ENCODE results near the gene ANTKMT.

The ANTKMT gene

GRCh38 chr16:673399-673991 lies 47.5 kb upstream of the ANTKMT start:
- TF ChIP-seq MAX (IDR thresholded peaks at IDR 0.05) (no peak), ZBTB7A (IDR thresholded peaks at IDR 0.05; ENCODE audit: low read depth) (0 out of 2 replicates have a peak, but pooled peaks have one; percentile 39)

DNA sequence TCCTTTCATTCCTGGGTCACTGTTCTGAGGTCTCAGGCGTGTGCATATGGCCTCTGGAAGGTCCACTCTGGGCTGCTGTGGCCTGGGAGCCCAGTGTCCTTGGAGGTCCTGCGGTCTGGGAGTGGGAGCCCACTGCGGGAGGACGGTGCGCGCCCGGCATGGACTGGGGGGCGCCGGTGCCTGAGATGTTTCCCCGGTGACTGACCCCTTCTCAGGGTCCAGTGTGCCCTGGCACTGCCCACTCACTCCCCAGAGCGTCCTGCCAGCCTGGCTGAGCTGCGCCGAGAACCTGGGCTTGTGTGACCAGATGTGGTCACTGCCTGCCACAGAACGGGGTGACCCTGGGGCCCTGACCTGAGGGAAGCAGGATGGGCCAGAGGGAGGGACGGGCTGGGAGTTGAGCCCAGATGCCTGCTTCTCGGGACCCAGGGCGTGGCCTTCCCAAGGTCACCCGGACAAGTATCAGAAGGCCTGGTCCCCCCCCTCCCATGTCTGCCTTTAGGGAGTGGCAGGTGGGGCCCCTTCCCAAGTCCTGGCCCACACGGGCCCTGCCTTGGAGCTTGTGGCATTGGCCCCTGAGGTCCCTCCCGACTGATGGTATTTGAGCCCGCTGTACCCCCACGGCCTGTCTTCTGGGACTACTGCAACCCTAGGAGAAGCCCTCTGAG lies 46.6 kb upstream of the ANTKMT start:
- TF ChIP-seq MAX (IDR thresholded peaks at IDR 0.05) (no peak), EGR1 (IDR thresholded peaks at IDR 0.05) (no peak), FOXM1 (IDR thresholded peaks at IDR 0.05; ENCODE audit: borderline replicate concordance, low read depth) (no peak), TAF1 (IDR thresholded peaks at IDR 0.05; ENCODE audit: low read depth) (no peak), REST (IDR thresholded peaks at IDR 0.05; ENCODE audit: low read depth) (no peak), CREB1 (IDR thresholded peaks at IDR 0.05; ENCODE audit: low read depth) (no peak), ZBTB7A (IDR thresholded peaks at IDR 0.05; ENCODE audit: low read depth) (no peak), EP300 (IDR thresholded peaks at IDR 0.05; ENCODE audit: borderline replicate concordance) (no peak), CEBPB (IDR thresholded peaks at IDR 0.05) (no peak), TCF12 (IDR thresholded peaks at IDR 0.05; ENCODE audit: low read depth) (no peak)

DNA sequence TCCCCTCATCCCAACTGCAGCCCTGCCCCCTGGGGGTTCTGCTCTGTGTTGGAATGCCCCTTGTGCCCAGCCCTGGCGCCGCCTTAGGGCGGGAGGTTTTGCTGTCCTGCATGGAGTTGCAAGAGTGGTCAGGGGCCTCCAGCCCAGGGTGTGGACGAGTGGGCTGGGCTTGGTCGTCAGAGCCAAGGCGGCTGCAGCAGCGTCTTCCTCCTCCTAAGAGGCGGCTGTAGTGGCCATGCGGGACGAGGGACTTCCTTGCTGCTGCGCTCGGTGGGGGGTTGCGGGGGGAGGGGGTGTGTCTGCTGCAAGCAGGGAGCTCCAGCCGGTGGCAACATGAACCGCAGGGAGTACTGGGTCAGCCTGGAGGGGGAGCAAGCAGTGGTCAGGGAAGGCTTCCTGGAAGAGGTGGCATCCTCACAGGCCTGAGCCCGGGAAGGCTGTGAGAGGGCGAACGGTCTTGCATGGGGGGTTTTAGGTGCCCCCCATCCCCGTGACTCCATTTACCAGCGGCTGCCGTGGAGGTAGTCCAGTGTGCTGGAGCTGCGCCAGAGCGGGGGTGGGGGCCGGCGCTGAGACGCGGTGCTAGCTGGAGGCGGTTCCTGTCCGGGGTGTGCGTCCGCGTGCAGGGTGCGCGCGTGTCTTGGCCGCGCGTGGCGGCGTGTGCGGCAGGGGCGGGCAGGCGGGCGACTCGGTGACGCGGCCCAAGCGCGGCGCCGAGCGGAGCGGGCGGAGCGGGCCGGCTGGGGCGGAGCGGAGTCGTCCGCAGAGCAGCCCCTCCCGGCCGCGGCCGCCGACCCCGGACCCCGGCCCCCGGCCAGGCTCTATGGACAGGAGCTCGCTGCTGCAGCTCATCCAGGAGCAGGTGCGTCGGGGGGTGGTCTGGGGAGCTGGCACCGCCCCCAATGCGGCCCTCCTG lies 45.7 kb upstream of the ANTKMT start, which contains the start of gene RHBDL1:
RHBDL1 (plus strand) TSS at position 704 of the 916 bp plus-strand sequence; CDS start at position 824, 120 bp downstream.
- no peak for TF ChIP-seq MAX (IDR thresholded peaks at IDR 0.05)
- peak; percentile 17; the same call in 1 of the 2 replicates for TF ChIP-seq NFIC (IDR thresholded peaks at IDR 0.05)

DNA sequence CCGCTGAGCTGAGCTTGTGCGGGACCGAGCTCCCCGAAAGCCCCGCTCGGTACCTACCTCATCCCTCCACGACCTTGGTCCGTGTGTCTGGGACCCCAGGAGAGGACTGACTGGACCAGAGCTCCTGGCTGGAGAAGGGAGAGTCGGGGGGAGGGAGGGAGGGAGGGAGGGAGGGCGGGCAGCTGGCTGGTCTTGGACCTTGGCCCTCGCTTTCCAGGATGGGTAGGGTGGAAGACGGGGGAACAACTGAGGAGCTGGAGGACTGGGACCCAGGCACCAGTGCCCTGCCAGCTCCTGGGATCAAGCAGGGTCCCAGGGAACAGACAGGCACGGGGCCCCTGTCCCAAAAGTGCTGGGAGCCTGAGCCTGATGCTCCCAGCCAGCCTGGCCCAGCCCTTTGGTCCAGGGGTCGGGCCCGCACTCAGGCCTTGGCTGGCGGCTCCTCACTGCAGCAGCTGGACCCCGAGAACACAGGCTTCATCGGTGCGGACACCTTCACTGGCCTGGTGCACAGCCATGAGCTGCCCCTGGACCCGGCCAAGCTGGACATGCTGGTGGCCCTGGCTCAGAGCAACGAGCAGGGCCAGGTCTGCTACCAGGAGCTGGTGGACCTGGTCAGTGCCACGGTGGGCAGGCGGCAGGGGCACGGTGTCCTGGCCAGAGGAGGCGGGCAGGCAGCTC lies 44.9 kb upstream of the ANTKMT start:
- TF ChIP-seq CEBPB (IDR thresholded peaks at IDR 0.05) (no peak), CREB1 (IDR thresholded peaks at IDR 0.05; ENCODE audit: low read depth) (no peak), TAF1 (IDR thresholded peaks at IDR 0.05; ENCODE audit: low read depth) (no peak), ZBTB7A (IDR thresholded peaks at IDR 0.05; ENCODE audit: low read depth) (no peak), TEAD4 (IDR thresholded peaks at IDR 0.05) (no peak), NFIC (IDR thresholded peaks at IDR 0.05) (no peak), TCF12 (IDR thresholded peaks at IDR 0.05; ENCODE audit: low read depth) (no peak), RAD21 (IDR thresholded peaks at IDR 0.05; ENCODE audit: low read depth) (no peak), REST (IDR thresholded peaks at IDR 0.05; ENCODE audit: low read depth) (no peak), FOXM1 (IDR thresholded peaks at IDR 0.05; ENCODE audit: borderline replicate concordance, low read depth) (no peak), MAX (IDR thresholded peaks at IDR 0.05) (no peak), EGR1 (IDR thresholded peaks at IDR 0.05) (no peak), USF1 (IDR thresholded peaks at IDR 0.05) (no peak), YY1 (IDR thresholded peaks at IDR 0.05; ENCODE audit: low read depth) (no peak), EP300 (IDR thresholded peaks at IDR 0.05; ENCODE audit: borderline replicate concordance) (no peak)

GRCh38 chr16:676565-676902 lies 44.4 kb upstream of the ANTKMT start:
- no peak for TF ChIP-seq EP300 (IDR thresholded peaks at IDR 0.05; ENCODE audit: borderline replicate concordance)
- TF ChIP-seq USF1 (IDR thresholded peaks at IDR 0.05): no peak
- TF ChIP-seq ZBTB7A (IDR thresholded peaks at IDR 0.05; ENCODE audit: low read depth): no peak
- TF ChIP-seq RAD21 (IDR thresholded peaks at IDR 0.05; ENCODE audit: low read depth): no peak
- no peak for TF ChIP-seq TAF1 (IDR thresholded peaks at IDR 0.05; ENCODE audit: low read depth)
- TF ChIP-seq FOXM1 (IDR thresholded peaks at IDR 0.05; ENCODE audit: borderline replicate concordance, low read depth): no peak
- no peak for TF ChIP-seq MAX (IDR thresholded peaks at IDR 0.05)
- no peak for TF ChIP-seq CEBPB (IDR thresholded peaks at IDR 0.05)
- TF ChIP-seq TCF12 (IDR thresholded peaks at IDR 0.05; ENCODE audit: low read depth): no peak
- TF ChIP-seq CREB1 (IDR thresholded peaks at IDR 0.05; ENCODE audit: low read depth): no peak
- no peak for TF ChIP-seq TEAD4 (IDR thresholded peaks at IDR 0.05)
- TF ChIP-seq REST (IDR thresholded peaks at IDR 0.05; ENCODE audit: low read depth): no peak
- TF ChIP-seq EGR1 (IDR thresholded peaks at IDR 0.05): no peak
- no peak for TF ChIP-seq YY1 (IDR thresholded peaks at IDR 0.05; ENCODE audit: low read depth)
- no peak for TF ChIP-seq NFIC (IDR thresholded peaks at IDR 0.05)
